SK-N-MC (cell line): Measurements from ENCODE around the gene ASB10.

ENCODE experiments used
- EZH2 ChIP-seq: fragments of 200-600 bp; sonication (generic); IDR thresholded peaks from one replicate; pipeline ENCODE4 v1.6.1; 2017; ENCODE audit warnings: antibody characterized with exemption
- POLR2AphosphoS5 ChIP-seq: IDR thresholded peaks from 2 replicates; pipeline ENCODE4 v1.6.1; 2012; ENCODE audit warnings: mild to moderate bottlenecking, low read depth, low read length, borderline replicate concordance

GRCh38 chr7:151137076-151137675 lies 49.9 kb downstream of the ASB10 start:
- TF ChIP-seq EZH2 (no peak), POLR2AphosphoS5 (no peak)
